GM19395 (cell line): Measurements from ENCODE around the gene ZNF358.

Source experiments
- ATAC-seq: cut with Tn5 transposase; IDR thresholded peaks from one replicate; pipeline ENCODE4 v1.9.1; 2021; ENCODE audit warnings: mild to moderate bottlenecking, moderate library complexity; ENCODE audit not compliant: unreplicated experiment

The ZNF358 gene

DNA sequence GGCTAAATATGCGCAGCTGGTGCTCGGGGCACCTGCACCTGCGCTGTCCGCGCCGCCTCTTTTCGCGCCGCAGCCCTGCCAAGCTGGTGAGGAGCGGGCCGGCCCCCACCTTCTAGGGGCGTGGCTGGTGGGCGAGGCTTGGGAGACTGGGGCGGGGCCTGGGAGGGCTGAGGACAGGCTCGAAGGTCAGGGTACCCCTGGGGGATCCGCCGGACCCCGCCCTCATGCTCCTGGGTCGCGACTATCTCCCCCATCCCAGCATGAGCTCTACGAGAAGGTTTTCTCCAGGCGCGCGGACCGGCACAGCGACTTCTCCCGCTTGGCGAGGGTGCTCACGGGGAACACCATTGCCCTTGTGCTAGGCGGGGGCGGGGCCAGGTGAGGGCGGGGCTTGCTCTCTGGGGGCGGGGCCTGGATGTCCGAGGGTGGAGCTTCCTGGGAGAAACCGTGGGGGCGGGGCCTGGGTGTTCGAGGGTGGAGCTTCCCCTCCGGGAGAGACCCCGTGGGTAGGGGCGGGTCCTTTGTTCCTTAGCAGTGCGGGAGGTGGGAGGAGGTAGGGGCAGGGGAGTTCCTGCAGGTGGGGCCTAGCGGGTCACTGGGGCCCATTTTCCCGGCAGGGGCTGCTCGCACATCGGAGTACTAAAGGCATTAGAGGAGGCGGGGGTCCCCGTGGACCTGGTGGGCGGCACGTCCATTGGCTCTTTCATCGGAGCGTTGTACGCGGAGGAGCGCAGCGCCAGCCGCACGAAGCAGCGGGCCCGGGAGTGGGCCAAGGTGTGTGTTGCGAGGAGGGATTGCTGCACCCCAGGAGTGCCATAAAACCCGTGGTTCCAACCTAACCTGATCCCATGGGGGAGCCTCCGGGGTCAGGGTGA, 39.3 kb downstream of the ZNF358 start:
- ATAC-seq = no peak

DNA sequence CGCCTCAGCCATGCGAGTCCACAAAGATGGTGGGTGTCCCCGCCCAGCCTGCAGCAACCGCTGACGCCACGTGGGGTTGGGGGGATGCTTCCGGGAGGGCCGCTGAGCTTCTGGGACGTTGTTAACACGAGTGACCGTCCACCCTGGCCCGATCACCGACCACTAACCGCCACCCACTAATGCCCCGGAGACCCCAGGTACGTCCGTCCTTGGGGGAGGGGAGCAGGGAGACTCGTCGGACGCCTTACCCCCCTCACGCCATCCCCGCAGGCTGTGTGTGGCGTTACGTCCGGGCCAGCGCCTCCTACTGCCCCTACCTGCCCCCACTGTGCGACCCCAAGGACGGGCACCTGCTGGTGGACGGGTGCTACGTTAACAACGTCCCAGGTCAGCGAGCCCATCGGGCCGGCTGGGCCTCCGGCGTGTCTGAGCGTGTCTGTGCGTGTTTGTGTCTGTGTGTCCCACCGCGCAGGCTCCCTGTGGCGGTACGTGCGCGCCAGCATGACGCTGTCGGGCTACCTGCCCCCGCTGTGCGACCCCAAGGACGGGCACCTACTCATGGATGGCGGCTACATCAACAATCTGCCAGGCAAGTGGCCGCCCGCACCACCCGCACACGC, 40.9 kb downstream of the ZNF358 start:
- ATAC-seq = no peak

DNA sequence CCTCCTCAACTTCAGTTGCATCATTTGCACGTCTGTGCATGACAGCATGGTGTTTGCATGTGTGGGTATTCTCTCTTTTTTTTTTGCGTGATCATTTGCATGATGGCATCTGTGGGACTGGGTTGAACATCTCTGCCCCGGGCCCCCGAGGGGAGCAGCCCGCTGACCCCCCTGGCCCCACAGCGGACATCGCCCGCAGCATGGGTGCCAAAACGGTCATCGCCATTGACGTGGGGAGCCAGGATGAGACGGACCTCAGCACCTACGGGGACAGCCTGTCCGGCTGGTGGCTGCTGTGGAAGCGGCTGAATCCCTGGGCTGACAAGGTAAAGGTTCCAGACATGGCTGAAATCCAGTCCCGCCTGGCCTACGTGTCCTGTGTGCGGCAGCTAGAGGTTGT, 42.8 kb downstream of the ZNF358 start:
- ATAC-seq = no peak

DNA sequence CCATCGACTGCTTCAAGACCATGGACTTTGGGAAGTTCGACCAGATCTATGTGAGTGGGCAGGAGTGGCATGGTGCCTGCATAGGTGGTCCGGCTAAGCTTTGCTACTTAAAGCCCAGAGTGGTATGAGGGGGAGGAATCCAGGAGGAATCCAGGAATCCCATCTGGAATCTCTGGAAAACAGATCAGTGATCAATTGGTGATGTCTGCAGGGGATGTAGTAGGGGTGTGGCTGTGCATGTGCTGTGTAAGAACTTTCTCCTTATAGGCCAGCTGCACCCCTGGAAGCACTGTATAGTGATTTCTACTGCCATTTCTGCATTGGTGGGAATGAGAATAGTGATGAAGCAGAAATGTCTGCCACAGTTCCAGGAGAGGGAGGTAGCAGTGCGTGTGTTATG, 43.2 kb downstream of the ZNF358 start:
- ATAC-seq = no peak

DNA sequence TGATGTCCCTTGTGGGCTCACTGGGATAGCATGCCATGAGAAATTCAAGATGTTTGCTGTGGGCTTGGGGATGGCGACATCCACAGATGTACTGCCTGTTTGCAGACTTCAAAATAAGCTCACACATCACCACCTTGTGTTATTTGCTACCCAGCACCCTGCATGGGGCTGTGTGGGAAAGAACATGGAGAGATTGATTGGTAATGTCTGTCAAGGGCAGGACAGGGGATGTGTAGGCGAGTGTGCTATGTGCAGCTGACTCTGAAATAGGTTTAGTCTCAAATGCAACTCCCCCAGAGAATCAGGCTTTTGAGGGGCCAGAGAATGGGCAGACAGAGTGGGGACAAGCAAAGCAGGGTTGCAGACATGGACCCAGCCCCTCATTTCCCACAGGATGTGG, 44.4 kb downstream of the ZNF358 start:
- ATAC-seq = no peak

DNA sequence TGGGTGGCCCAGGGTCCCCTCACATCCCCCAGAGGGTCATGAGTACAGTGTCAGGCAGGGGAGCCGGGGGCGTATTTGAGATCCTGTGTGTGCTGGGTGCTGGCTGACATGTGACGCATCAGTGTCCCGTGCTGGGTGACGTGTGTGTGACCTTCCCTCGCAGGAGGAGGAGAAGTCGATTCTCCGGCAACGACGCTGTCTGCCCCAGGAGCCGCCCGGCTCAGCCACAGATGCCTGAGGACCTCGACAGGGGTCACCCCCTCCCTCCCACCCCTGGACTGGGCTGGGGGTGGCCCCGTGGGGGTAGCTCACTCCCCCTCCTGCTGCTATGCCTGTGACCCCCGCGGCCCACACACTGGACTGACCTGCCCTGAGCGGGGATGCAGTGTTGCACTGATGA, 45.4 kb downstream of the ZNF358 start:
- ATAC-seq = no peak

DNA sequence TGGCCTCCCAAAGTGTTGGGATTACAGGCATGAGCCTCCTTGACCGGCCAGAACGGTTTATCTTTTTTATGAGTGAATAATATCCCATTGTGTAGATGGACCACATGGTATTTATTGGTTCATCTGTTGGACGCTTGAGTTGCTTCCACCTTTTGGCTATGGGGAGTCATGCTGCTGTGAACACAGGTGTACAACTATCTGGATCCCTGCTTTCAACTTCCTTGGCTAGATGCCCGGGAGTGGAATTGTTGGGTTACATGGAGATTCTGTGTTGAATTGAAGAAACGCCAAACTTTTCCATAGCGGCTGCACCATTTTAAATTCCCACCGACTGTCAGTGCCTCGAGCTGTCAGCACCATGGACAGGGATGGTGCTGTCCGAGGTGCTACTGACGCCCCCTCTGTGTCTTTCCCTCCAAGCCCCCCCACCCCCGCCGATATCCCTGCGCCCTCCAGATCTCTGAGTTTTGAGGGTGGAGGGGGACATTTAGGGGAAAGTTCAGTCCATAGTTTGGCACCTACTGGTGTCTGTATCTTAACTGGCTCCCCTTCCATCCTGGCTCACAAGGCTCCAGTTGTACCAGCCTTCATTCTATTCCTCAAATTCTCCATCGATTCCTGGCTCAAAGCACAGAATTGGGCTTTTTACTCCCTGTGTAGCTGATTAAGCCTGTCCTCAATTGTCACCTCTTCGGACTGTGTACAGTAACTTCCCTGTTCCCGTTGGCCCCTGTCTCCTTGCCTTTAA, 46.9 kb downstream of the ZNF358 start:
- no peak for ATAC-seq

DNA sequence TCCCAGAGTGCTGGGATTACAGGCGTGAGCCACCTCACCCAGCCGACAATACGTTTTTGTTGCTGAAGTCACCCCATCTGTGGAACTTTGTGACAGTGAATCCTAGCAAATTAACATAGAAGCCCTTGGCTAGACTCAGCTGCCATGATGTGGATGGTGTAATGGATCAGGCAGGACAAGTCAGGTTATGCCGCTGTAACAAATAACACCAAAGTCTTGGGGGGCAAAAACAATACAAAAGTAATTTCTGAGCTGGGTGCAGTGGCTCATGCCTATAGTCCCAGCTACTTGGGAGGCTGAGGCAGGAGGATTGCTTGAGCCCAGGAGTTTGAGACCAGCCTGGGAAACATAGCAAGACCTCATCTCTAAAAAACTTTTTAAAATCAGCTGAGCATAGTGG, 49.0 kb downstream of the ZNF358 start:
- no peak for ATAC-seq

DNA sequence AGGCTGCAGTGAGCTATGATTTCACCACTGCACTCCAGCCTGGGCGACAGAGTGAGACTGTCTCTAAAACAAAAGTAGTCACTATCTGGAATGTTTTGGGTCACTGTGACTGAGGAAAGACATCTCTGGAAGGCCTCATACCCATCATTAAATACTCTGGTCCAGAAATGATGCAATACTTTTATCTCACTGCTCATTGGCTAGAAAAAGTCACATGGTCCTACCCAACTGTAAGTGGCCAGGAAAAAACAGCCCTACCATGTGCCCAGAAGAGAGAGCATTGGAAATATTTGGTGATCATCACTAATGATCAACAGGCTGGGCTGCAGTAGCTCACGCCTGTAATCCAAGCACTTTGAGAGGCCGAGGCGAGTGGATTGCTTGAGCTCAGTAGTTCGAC, 49.4 kb downstream of the ZNF358 start:
- ATAC-seq = no peak
